SK-MEL-5 (cell line): Measurements from ENCODE around the gene PARM1. TPM values are rescaled to one million over a fixed set of nuclear protein-coding genes. Genes with fewer than 3 reads are reported as not detected.

Experiments
- DNase-seq: peaks from one replicate; pipeline ENCODE4 v3.0.0-alpha.2; 2016; ENCODE audit warnings: low read depth, low spot score
- in situ Hi-C: cut with HindIII; loops from 2 replicates; pipeline ENCODE4 v1.10.0; 2016; ENCODE audit warnings: low sequenced_read_pairs, high pct_unique_total_duplicates, low pct_unique_long_range_greater_than_20kb
- polyA plus RNA-seq, 2 experiments: library from polyadenylated mRNA; depleted of rRNA; stranded (reverse); fragments of >200 nt; gene quantifications; 2 replicates each; pipeline ENCODE4 v1.2.3, GENCODE V29; 2015
- total RNA-seq: library from RNA; depleted of rRNA; stranded (reverse); fragments of >200 nt; shearing (Covaris generic); gene quantifications from 2 replicates; pipeline ENCODE4 v1.2.3, GENCODE V29; 2014; rRNA removed

Gene PARM1, protein sequence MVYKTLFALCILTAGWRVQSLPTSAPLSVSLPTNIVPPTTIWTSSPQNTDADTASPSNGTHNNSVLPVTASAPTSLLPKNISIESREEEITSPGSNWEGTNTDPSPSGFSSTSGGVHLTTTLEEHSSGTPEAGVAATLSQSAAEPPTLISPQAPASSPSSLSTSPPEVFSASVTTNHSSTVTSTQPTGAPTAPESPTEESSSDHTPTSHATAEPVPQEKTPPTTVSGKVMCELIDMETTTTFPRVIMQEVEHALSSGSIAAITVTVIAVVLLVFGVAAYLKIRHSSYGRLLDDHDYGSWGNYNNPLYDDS
- total RNA-seq, result not detected in 2 replicates
- 0.10 and 0.12 TPM in 2 replicates for polyA plus RNA-seq (2015; cell fraction: cytosol; rRNA removed)
- polyA plus RNA-seq (2015; cell fraction: nucleus; rRNA removed), result 0.17 TPM in 1 of 2 replicates, not detected in the other

DNA sequence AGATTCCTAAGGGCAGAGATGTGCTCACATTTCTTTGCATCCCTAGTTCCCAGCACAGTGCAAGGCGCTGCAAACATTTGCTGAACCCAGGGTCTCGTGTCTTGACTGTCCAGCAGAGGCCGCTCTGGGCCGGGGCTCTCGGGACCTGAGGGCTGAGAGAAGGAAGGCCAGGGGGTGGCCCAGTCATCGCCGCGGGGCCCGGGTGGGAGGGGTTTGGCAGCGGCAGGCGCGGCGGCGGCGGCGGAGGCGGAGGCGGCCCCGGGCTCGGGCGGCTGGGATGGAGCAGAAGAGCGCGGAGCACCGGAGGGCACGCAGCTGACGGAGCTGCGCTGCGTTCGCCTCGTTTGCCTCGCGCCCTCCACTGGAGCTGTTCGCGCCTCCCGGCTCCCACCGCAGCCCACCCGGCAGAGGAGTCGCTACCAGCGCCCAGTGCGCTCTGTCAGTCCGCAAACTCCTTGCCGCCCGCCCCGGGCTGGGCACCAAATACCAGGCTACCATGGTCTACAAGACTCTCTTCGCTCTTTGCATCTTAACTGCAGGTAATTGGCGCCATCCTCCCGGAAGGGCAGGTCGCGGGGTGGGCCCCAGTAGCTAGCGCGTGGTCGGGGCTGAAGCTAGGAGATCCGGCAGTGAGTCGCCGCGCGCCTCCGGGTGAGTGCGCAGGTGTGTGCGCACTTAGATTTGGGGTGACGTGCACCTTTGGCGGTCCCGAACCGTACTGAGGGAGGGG, at the start of gene PARM1:
PARM1 (plus strand) TSS at position 285 of the 730 bp plus-strand sequence; CDS start at position 497, 212 bp downstream.
- DNase-seq, result peak; percentile 61
- in situ Hi-C loops, result no loop called here

DNA sequence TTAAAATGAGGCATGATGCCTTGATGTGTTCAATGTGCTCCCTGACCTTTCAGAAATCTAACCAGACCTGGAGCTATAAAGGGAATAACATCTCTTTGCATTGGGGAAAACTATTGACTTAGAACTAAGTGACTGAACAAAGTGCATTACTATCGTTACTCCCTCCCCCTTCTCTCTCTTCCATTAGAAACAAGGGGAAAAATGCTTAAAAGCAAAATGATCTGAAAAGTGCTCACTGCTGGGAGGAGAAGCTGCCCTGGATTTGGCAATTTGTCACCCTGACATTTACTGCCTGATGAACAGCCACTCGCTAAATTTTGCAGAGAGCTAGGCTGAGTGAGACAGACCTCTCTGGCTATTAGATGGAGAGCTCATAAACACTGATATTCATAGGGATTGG, 48.6 kb upstream of the PARM1 start:
- DNase-seq, result no peak
- in situ Hi-C loops, result no loop called here

DNA sequence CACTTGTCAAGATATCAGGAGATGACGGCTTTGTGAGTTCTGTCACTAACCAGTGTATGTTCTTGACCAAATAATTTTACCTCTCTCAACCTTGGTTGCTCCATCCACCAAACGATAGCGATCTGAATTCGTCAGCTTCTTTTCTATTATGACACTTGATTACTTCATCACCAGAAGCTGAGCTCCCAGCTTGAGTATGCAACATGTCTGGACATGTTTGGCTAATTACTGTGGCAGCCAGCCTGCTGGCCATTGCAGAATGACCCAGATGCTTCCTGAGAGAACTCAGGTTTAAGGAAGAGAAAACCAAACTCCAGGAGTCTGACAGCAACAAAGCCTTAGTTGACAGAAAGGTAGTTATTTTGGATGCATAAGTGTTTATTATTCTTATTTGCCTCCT, 46.4 kb upstream of the PARM1 start:
- no peak for DNase-seq
- in situ Hi-C loops, result no loop called here

DNA sequence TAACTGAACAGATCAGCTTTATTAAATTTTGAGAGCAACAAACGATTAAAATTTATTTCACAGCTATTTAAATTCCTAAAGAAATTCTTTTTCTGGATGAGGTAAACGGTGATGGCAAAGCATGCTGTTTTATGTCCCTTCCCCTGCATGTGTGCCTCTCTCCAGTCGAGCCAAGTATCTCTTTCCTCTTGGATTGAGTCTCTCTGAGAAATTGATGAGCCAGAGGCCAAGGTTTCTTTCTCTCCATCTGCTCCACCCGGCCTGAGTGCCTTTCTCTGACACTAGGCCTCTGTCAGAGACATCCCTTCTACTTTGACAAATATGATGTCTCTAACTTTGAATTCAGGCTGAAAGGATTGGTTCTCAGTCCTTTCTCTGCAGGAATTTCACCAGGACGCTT, 42.6 kb upstream of the PARM1 start:
- DNase-seq, result no peak
- in situ Hi-C loops, result no loop called here

DNA sequence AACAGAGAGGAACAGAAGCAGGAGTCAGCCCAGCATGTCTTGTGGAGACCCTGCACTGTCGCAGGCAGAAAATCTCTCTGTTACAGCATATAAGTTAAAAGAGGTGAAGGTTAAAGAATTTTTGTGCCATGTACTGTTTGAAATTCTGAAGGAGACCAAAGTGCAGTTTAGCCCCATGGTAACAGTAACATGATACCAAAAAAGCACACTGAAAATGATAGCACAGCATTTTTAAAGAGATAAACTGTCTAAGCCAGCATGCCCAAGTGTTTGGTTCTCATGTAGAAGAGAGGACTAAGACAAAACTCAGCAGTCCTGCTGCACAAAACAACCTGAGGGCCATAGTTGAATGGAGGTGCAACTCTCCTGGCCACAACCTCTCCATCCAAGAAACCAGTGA, 41.9 kb upstream of the PARM1 start:
- DNase-seq, result no peak
- in situ Hi-C loops, result no loop called here

DNA sequence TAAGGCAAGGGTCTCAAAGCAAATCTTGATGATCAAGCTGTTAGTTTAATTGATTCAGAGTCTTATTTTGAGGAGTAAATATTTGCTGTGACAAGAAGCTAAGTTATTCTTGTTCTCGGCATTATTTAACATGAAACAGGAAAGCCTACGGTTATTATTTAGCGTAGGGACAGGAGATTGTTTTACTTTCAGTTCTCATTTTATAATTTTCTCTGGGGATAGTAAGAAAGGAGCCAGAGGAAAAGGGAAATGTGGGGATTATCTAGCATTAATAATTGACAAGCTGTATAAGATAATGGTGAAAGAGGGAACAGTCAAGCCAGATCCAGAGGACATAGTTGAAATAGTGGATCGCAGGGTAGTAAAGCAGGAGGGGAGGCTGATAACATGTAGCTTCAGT, 39.7 kb upstream of the PARM1 start:
- in situ Hi-C loops, result no loop called here
- no peak for DNase-seq

DNA sequence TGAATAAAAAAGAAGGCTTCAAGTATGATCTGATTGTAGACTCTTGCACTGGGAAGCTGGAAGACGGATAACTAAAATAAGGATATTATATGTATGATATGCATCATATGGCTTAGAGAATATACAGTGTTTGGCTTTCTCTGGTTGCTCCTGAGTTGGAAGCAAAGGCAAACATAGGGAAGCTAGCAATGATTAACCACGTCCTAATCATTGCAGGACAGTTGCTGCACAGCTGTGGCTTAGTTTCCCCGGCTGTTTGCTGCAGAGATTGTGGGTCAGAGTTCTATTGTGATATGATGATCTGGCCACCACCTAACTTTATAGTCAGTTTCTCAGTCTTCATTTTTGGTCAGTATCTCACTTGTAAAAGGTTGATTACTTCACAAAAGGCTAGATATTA, 36.3 kb upstream of the PARM1 start:
- DNase-seq, result no peak

DNA sequence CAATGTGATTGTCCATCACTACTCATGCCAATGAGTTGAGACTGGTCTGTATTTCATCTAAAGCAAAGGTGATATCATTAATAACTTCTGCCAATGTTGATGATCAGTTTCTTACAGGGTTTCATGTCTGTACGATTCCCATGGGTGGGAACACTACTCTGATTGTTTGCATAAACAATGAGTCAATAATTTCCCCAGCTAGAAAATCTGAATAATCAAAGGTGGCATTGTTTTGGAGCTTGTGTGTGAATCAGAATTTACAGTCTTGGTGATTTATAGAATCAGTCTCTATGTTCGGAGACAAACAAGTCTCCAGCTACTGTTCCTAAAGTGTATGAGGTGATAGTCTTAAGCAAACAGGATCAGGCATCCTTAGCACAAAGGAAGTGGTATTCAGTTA, 35.5 kb upstream of the PARM1 start:
- in situ Hi-C loops, result no loop called here

More for the DNA sequence above, 36.3 kb upstream of the PARM1 start:
- in situ Hi-C loops, result no loop called here

DNA sequence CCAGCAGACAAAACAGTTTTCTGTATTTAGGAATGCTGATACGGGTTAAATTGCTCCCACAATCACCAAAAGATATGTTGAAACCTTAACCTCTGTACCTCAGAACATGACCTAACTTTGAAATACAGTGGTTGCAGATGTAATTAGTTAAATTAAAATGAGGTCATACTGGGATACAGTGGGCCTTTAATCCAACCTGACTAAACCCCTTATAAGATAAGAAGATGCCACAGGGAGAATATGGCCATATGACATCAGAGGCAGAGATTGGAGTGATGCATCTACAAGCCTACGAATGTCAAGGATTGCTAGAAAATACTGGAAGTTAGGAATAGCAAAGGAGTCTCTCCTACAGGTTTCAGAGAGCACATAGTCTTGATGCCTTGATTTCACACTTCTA, 32.1 kb upstream of the PARM1 start:
- in situ Hi-C loops, result no loop called here

More for the DNA sequence above, 35.5 kb upstream of the PARM1 start:
- DNase-seq, result peak; percentile 62

DNA sequence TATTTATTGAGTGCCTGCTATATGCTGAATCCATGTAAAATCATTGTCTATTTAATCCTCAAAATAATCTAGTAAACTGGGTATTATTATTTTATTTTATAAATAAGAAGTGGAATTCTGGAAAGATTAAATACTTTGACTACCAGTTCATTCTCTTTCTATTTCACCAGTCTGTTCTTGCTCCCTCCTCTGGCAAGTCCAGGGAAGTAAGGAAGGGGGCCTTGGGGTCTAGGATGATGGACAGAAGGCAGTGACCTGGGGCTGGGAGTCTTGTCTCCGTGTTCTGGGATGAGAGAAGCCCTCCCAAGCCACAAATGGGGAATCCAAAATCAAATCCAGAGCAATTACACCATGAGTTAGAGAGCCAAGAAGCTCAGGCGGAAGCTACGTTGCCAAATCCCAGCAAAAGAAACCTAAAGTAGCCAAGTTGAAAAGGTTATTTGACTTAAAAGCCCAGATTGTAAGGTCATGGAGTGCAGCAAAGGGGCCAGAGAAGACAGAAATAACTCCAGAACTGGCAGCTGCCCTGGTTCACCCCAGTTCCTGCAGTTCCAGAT, 28.3 kb upstream of the PARM1 start:
- in situ Hi-C loops, result no loop called here
- DNase-seq, result no peak

More for the DNA sequence above, 32.1 kb upstream of the PARM1 start:
- DNase-seq, result no peak

DNA sequence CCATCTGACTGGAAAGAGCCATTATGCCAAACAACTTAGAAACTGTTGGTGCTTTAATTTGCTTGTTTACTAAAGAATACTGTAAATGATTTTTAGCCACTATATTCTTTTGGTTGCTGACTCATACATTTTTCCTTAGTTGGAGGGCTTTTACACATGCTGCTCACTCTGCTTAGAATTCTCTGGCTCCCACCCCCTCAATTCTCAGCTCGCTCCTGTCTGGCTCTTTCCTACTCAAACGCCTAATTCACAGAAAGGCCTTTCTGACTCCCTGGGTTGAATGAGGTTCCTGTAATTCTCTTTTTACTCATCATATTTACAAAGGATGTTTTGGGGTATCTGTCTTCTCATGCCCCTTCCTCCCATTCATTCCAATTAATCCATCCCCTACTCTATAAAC, 26.1 kb upstream of the PARM1 start:
- in situ Hi-C loops, result no loop called here

DNA sequence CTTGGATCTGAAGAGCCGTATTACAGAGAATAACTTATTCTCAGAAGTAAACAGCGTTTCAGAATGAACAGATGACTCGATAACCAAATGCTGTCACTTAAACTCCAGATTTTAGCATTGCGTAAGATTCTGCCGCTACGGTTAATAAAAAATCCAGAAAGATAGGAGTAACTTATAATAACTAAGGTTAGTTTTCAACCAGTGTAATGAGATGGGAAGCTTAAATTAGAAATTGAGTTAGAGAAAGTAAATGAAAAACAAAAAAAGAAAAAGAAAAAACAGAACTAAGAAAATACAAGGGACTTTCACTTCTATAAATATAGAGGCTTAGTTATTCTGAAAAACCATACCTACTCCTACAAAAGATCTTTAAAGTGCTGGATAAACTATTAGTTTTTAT, 13.1 kb upstream of the PARM1 start:
- no peak for DNase-seq

More for the DNA sequence above, 26.1 kb upstream of the PARM1 start:
- DNase-seq, result no peak

DNA sequence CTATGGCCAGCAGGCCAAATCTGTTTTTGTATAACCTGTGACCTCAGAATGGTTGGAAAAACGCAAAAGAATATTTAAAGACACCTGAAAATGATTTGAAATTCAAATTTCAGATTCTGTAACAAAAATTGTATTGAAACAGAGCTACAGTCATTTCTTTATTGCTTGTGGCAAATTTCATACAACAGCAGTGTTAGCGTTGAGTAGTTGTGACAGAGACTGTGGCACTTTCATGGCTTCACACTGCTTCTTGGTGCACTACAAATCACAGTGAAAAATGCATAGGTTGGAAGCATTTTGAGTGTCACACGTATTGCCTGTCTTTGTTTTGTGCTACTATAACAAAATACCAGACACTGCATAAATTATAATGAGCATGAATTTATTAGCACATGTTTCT, 12.2 kb upstream of the PARM1 start:
- in situ Hi-C loops, result no loop called here
- no peak for DNase-seq

More for the DNA sequence above, 13.1 kb upstream of the PARM1 start:
- in situ Hi-C loops, result no loop called here

DNA sequence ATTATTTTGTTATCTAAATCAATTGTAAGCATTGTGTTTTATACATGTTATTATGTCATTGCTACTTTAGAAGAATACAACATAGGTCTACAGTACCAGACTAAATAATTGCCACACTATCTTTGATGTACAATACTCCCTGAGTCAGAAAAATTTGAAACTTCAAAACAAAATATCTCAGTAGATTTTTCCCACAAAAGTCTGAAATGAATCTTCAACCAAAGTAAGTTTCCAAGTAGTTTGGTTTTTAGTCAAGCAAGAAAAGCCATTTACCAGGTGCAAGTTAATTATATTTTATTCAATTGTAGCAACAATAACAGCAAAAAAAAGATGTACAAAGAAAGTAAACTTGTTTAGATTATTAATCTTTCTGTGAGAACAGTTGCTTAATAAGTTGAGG, 11.4 kb upstream of the PARM1 start:
- in situ Hi-C loops, result no loop called here
- DNase-seq, result no peak

DNA sequence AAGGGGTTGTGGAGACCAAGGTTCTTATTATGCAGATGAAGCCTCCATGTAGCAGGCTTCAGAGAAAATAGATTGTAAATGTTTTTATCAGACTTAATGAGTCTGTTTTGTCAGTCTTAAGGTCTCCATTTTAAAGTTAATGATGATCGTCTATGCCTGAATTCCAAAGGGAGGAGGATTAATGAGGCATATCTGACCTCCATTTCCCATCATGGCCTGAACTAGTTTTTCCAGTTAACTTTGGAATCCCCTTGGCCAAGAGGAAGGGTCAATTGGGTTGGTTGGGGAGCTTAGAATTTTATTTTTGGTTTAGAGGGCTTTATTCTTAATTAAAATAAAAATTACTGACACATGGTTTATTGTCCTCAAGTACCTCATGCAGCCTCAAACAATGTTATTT, 6.9 kb upstream of the PARM1 start:
- no peak for DNase-seq
- in situ Hi-C loops, result no loop called here

DNA sequence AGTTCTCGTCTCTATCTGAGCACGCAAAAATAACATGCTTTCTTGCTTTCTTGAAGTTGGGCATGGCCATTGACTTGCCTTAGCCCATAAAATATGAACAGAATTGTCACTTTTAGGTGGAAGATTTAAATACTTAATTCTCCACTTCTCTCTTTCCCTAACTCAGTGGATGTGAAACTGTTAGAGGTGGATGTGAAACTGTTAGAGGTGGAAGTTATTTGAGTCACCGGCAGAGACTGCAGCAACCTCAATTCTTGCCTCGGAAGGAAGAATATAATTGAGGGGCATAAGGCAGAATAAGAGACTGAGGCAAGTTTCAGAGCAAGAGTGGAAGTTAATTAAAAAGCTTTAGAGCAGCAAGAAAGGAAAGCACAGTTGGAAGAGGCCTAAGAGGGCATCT, 2.8 kb upstream of the PARM1 start:
- no peak for DNase-seq
- in situ Hi-C loops, result no loop called here

DNA sequence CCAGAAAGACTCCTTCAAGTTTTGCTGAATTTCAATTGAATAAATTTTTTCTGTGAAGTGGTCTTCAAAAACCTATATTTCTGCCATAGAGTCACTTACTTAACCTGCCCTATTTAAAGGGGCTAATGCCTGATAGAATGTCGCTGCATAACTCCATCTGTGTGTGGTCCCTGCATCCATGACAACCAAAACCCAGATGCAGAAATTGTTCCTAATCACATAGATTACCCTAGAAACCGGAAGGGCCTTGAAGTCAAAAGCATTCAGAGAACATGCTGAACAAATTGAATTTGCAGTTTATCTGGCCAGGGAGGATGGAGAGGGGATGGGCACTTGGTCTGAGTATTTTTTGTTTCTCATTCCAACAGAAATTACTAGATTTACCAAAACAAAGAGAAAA, 1.5 kb upstream of the PARM1 start:
- DNase-seq, result no peak
- in situ Hi-C loops, result no loop called here

DNA sequence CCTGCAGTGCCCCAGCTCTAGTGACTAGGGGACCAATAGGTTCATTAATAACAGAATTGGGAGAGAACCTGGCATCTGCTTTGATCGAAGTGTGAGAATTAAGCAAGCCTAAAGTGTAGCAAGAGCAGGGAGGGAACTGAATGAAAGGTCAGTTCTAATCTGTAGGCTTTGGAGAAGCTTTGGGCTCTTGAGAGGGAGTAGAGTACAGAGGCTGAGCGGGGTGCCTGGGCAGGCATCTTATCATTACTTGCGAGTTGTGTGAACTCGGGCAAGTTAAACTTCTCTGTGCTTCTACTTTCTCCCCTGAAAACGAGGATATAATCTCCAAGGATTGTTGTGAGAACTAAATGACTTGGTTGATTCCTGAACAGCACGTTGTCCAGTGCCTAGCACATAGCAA, 906 bp upstream of the PARM1 start:
- in situ Hi-C loops, result no loop called here
- DNase-seq, result no peak
